H1 (cell line): ENCODE results near the gene PTPRCAP. TPM values are rescaled to one million over a fixed set of nuclear protein-coding genes. Genes with fewer than 3 reads are reported as not detected.
A peak's percentile ranks its signal among the peaks of the same experiment; 100 is the strongest.

ENCODE experiments used
- CTCF ChIA-PET: fragments of 300-600 bp; sonication (Branson Sonifier 250); formaldehyde crosslinking; loops from one replicate; lab custom pipeline; 2021; ENCODE audit not compliant: partially characterized antibody; lab: Charles Lee
- POLR2A ChIA-PET: fragments of 300-600 bp; sonication (Branson Sonifier 250); formaldehyde crosslinking; loops from one replicate; lab custom pipeline; 2021; ENCODE audit warnings: inconsistent platforms; ENCODE audit not compliant: partially characterized antibody; lab: Charles Lee
- DNase-seq, 2 experiments: peaks; one replicate each; pipeline versions ENCODE4 v3.0.0 to v3.0.0-alpha.2; 2010 to 2022; ENCODE audit warnings: low spot score in 2 of 2, low read depth in 1 of 2, mixed read lengths in 1 of 2
- FAIRE-seq: peaks from 2 replicates; lab custom pipeline; 2011; peaks lifted over from hg19 to GRCh38; lab: Jason Lieb, UNC
- H2AFZ ChIP-seq: 2 replicates; pipeline ENCODE4 v1.8.1; 2012; ENCODE audit warnings: low read length, inconsistent platforms
- H2AK5ac ChIP-seq: 2 replicates; pipeline ENCODE4 v1.6.1; 2013; ENCODE audit warnings: low read depth, low read length
- H2BK120ac ChIP-seq: replicated peaks from 2 replicates; pipeline ENCODE3; 2013; ENCODE audit warnings: low read depth, low read length, inconsistent platforms
- H2BK12ac ChIP-seq: 2 replicates; pipeline ENCODE4 v1.6.1; 2013; ENCODE audit warnings: low read depth, low read length
- H2BK15ac ChIP-seq: 2 replicates; pipeline ENCODE4 v1.6.1; 2013; ENCODE audit warnings: low read length
- H2BK20ac ChIP-seq: 2 replicates; pipeline ENCODE4 v1.6.1; 2013; ENCODE audit warnings: low read length
- H2BK5ac ChIP-seq: 2 replicates; pipeline ENCODE4 v1.6.1; 2013; ENCODE audit warnings: low read depth, low read length
- H3K14ac ChIP-seq: 2 replicates; pipeline ENCODE4 v1.6.1; 2013; ENCODE audit warnings: inconsistent platforms; ENCODE audit not compliant: insufficient read length
- H3K18ac ChIP-seq: 2 replicates; pipeline ENCODE4 v1.6.1; 2013; ENCODE audit warnings: low read length; ENCODE audit errors: extremely low read depth
- H3K23ac ChIP-seq: 2 replicates; pipeline ENCODE4 v1.6.1; 2013; ENCODE audit warnings: inconsistent platforms; ENCODE audit not compliant: insufficient read length
- H3K23me2 ChIP-seq: 2 replicates; pipeline ENCODE4 v1.6.1; 2013; ENCODE audit warnings: low read depth, low read length
- H3K27ac ChIP-seq: 2 replicates; pipeline ENCODE4 v1.6.1; 2011; ENCODE audit warnings: low read depth, low read length, inconsistent platforms
- H3K27me3 ChIP-seq, 4 experiments: replicated peaks in 1 of 4; 1 replicate in 1 of 4; 2 replicates in 3 of 4; pipeline versions ENCODE4 v1.6.1 to v1.8.1; 2011 to 2013; ENCODE audit warnings: low read length in 3 of 4, mild to moderate bottlenecking in 3 of 4, inconsistent platforms in 2 of 4, mixed read lengths in 2 of 4, moderate library complexity in 1 of 4; ENCODE audit not compliant: control insufficient read depth in 3 of 4, insufficient read depth in 3 of 4; ENCODE audit errors: extremely low read depth in 1 of 4
- H3K36me3 ChIP-seq, 4 experiments: 2 replicates each; pipeline versions ENCODE4 v1.6.1 to v1.8.1; 2011 to 2013; ENCODE audit warnings: mild to moderate bottlenecking in 4 of 4, low read length in 3 of 4, moderate library complexity in 2 of 4, control low read depth in 1 of 4, inconsistent platforms in 1 of 4; ENCODE audit not compliant: insufficient read depth in 4 of 4, control insufficient read depth in 2 of 4
- H3K4ac ChIP-seq: replicated peaks from 2 replicates; pipeline ENCODE3; 2013; ENCODE audit warnings: low read length, low read depth, mixed read lengths, inconsistent platforms; ENCODE audit not compliant: insufficient read length
- H3K4me1 ChIP-seq, 4 experiments: replicated peaks in 1 of 4; 1 replicate in 1 of 4; 2 replicates in 3 of 4; pipeline versions ENCODE4 v1.6.1 to v1.8.1; 2011 to 2013; ENCODE audit warnings: low read length in 3 of 4, inconsistent platforms in 2 of 4, mixed read lengths in 1 of 4; ENCODE audit not compliant: insufficient read depth in 4 of 4, control insufficient read depth in 3 of 4
- H3K4me2 ChIP-seq, 2 experiments: 2 replicates each; pipeline versions ENCODE4 v1.6.1 to v1.8.1; 2011 to 2013; ENCODE audit warnings: low read depth in 2 of 2, low read length in 2 of 2, control low read depth in 1 of 2, inconsistent platforms in 1 of 2, mild to moderate bottlenecking in 1 of 2; ENCODE audit not compliant: insufficient read depth in 1 of 2
- H3K4me3 ChIP-seq, 4 experiments: fragments of 200-600, 300-600 bp in 1 of 4; sonication (generic), shearing (Covaris generic), sonication (Bioruptor Twin) in 1 of 4; 2 replicates each; pipeline versions ENCODE4 v1.5.1 to v1.8.1; 2011 to 2016; ENCODE audit warnings: low read length in 4 of 4, low read depth in 3 of 4, control low read depth in 2 of 4, inconsistent platforms in 2 of 4, mild to moderate bottlenecking in 2 of 4, mixed read lengths in 1 of 4, moderate library complexity in 1 of 4; ENCODE audit not compliant: insufficient read depth in 2 of 4; ENCODE audit errors: extremely low read depth in 1 of 4
- H3K56ac ChIP-seq: replicated peaks from 2 replicates; pipeline ENCODE3; 2013; ENCODE audit warnings: low read depth, mild to moderate bottlenecking, mixed read lengths, low read length, inconsistent platforms; ENCODE audit not compliant: insufficient read length
- H3K79me1 ChIP-seq: 2 replicates; pipeline ENCODE4 v1.6.1; 2013; ENCODE audit warnings: low read depth, low read length, control low read depth
- H3K79me2 ChIP-seq, 2 experiments: 2 replicates each; pipeline versions ENCODE4 v1.6.1 to v1.8.1; 2012 to 2013; ENCODE audit warnings: low read length in 2 of 2, mild to moderate bottlenecking in 2 of 2, inconsistent platforms in 1 of 2; ENCODE audit not compliant: insufficient read depth in 2 of 2, control insufficient read depth in 1 of 2
- H3K9ac ChIP-seq, 4 experiments: replicated peaks in 1 of 4; 1 replicate in 1 of 4; 2 replicates in 3 of 4; pipeline versions ENCODE4 v1.6.1 to v1.8.1; 2011 to 2013; ENCODE audit warnings: low read depth in 3 of 4, low read length in 3 of 4, control low read depth in 2 of 4, mild to moderate bottlenecking in 2 of 4, moderate library complexity in 2 of 4, inconsistent platforms in 1 of 4; ENCODE audit errors: extremely low read depth in 1 of 4
- H3K9me3 ChIP-seq, 2 experiments: 2 replicates each; pipeline versions ENCODE4 v1.6.1 to v1.8.1; 2012 to 2013; ENCODE audit warnings: mild to moderate bottlenecking in 2 of 2, moderate library complexity in 2 of 2, control low read depth in 1 of 2, inconsistent platforms in 1 of 2, low read depth in 1 of 2, low read length in 1 of 2, mixed read lengths in 1 of 2; ENCODE audit not compliant: insufficient read depth in 2 of 2
- H4K20me1 ChIP-seq, 2 experiments: replicated peaks in 1 of 2; 2 replicates each; pipeline versions ENCODE3 to v1.8.1; 2011 to 2013; ENCODE audit warnings: inconsistent platforms in 2 of 2, low read length in 2 of 2, mild to moderate bottlenecking in 1 of 2; ENCODE audit not compliant: insufficient read depth in 2 of 2, control insufficient read depth in 1 of 2
- H4K5ac ChIP-seq: 2 replicates; pipeline ENCODE4 v1.6.1; 2013; ENCODE audit warnings: low read length, low read depth, mixed read lengths, inconsistent platforms; ENCODE audit not compliant: insufficient read length
- H4K8ac ChIP-seq: 2 replicates; pipeline ENCODE4 v1.8.0; 2013; ENCODE audit warnings: mild to moderate bottlenecking, moderate library complexity, low read length, inconsistent platforms; ENCODE audit not compliant: insufficient read depth; ENCODE audit errors: extremely low read depth
- H4K91ac ChIP-seq: replicated peaks from 2 replicates; pipeline ENCODE3; 2013; ENCODE audit warnings: low read length, mixed read lengths, inconsistent platforms; ENCODE audit not compliant: insufficient read length
- BCL11A ChIP-seq, 2 experiments: IDR thresholded peaks; one replicate each; pipeline ENCODE4 v1.6.1; 2011; ENCODE audit warnings: low read depth in 2 of 2, low read length in 2 of 2, mild to moderate bottlenecking in 2 of 2
- EP300 ChIP-seq, 2 experiments: IDR thresholded peaks; 1 replicate in 1 of 2; 2 replicates in 1 of 2; pipeline ENCODE4 v1.6.1; 2011 to 2012; ENCODE audit warnings: low read depth in 2 of 2, low read length in 2 of 2, mild to moderate bottlenecking in 2 of 2, borderline replicate concordance in 1 of 2, inconsistent platforms in 1 of 2, moderate library complexity in 1 of 2
- NRF1 ChIP-seq: IDR thresholded peaks from 2 replicates; pipeline ENCODE4 v1.6.1; 2011; ENCODE audit warnings: mild to moderate bottlenecking, low read depth, low read length, improper control_type of control experiment
- PHF8 ChIP-seq: fragments of 200-600 bp; sonication (generic); conservative IDR thresholded peaks from 2 replicates; pipeline ENCODE4 v1.7.1; 2012; ENCODE audit warnings: low read depth, mild to moderate bottlenecking, inconsistent platforms, low read length, moderate library complexity
- RAD21 ChIP-seq, 2 experiments: IDR thresholded peaks in 1 of 2; conservative IDR thresholded peaks in 1 of 2; 2 replicates each; pipeline ENCODE4 v1.6.1; 2011; ENCODE audit warnings: low read depth in 2 of 2, low read length in 2 of 2, improper control_type of control experiment in 1 of 2, inconsistent platforms in 1 of 2, mild to moderate bottlenecking in 1 of 2, moderate library complexity in 1 of 2
- SP4 ChIP-seq: IDR thresholded peaks from 2 replicates; pipeline ENCODE4 v1.6.1; 2012; ENCODE audit warnings: low read length, inconsistent platforms
- SUZ12 ChIP-seq: fragments of 200-600 bp; sonication (generic); IDR thresholded peaks from 2 replicates; pipeline ENCODE4 v1.6.1; 2012; ENCODE audit warnings: mild to moderate bottlenecking, inconsistent platforms, low read length, moderate library complexity, mixed read lengths
- TBP ChIP-seq: IDR thresholded peaks from 2 replicates; pipeline ENCODE4 v1.6.1; 2011; ENCODE audit warnings: low read depth, low read length, improper control_type of control experiment
- ZNF274 ChIP-seq: IDR thresholded peaks from 2 replicates; pipeline ENCODE4 v1.7.0; 2012; ENCODE audit warnings: low read length, borderline replicate concordance; ENCODE audit errors: extremely low read depth
- WGBS, 2 experiments: shearing (Covaris generic) in 1 of 2; methylation state at CpG; one replicate each; pipeline versions ENCODE4 v1.1.6 to v1.1.7; 2013 to 2015; ENCODE audit warnings: low lambda C conversion rate in 2 of 2, mixed read lengths in 2 of 2, inconsistent platforms in 1 of 2, low coverage in 1 of 2, missing lambda C conversion rate in 1 of 2; ENCODE audit not compliant: insufficient replicate concordance in 2 of 2, insufficient coverage in 1 of 2, insufficient read length in 1 of 2; ENCODE audit errors: extremely low coverage in 1 of 2, missing lambda C conversion rate in 1 of 2; 5-methylcytosine and 5-hydroxymethylcytosine counted together
- polyA plus RNA-seq, 7 experiments: library from polyadenylated mRNA; depleted of rRNA in 3 of 7; stranded (reverse) in 5 of 7; unstranded in 2 of 7; fragments of >200 nt in 5 of 7; fragments of 200-250 nt in 2 of 7; gene quantifications; 1 replicate in 5 of 7; 2 replicates in 1 of 7; 4 replicates in 1 of 7; pipeline versions ENCODE4 v1.2.1 to v1.2.3, GENCODE V29; 2011 to 2013; ENCODE audit warnings: missing spikeins in 2 of 7, mixed read lengths in 2 of 7
- total RNA-seq: library from RNA; stranded (reverse); fragmentation: NEBNext Ultra II Directional; extraction: Animal tissue kit (Norgen Biotek cat#: 25700); gene quantifications from 2 replicates; pipeline ENCODE4 v1.2.1, GENCODE V29; 2021

The PTPRCAP gene
- total and polyA plus RNA-seq, 2 of the 8 experiments (the other 6 are each of a cell fraction or from before 2014, with no cell fraction given), result 0.78 to 6.7 TPM

DNA sequence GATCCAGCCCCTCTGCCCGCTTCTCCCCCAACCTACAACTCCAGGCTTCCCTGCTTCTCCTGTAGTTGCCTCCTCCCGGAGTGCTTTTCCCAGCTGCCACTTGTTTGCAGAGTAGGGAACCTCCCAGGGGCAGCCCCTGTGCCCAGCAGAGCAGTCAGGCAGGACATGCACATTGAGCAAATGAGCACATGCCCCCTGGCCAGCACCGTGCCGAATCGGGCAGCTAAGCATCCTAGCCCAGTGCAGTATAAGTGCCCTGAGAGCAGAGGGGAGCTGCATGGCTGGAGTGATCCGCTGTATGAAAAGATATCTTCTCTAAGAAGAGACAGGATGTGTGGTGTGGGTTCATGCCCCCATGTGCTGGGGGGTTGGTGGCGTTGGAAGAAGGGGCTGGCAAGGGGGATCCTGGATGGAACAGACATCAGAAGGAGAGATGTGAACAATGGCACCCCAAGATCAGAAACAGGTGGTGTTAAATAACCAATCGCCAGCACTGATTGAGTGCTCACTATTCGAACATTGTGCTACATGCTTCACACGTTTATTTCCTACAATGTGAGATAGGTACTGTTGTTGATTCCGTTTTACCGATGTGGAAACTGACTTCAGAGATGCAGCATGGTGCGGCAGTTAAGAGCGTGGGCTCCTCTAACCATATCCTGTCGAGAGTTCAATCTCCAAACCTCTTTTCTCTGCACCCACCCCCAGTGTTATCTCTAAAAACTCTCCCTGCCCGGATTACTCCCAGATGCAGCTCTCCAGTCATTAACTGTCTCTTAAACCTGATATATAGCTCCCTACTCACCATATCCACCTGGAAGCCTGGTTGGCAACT, 46.6 kb upstream of the PTPRCAP start:
- H4K91ac ChIP-seq, result peak overlapping the region; percentile 35
- H3K27ac ChIP-seq, result no peak overlapping the region
- no peak overlapping the region for H3K9ac ChIP-seq
- TF ChIP-seq ZNF274 (no peak), PHF8 (no peak), SUZ12 (no peak), SP4 (no peak), EP300 (IDR thresholded peaks at IDR 0.05; ENCODE audit: borderline replicate concordance in 1 of 2, low read depth in 2 of 2, low read length in 2 of 2) (no peak), NRF1 (no peak), BCL11A (IDR thresholded peaks at IDR 0.05; ENCODE audit: low read depth in 2 of 2, low read length in 2 of 2) (no peak), RAD21 (IDR thresholded peaks at IDR 0.05 in 1 of 2, conservative IDR thresholded peaks at IDR 0.05 in 1 of 2; ENCODE audit: low read depth in 2 of 2, low read length in 2 of 2) (no peak), TBP (no peak)

More for the DNA sequence above, 46.6 kb upstream of the PTPRCAP start:
- no peak overlapping the region for H2BK20ac ChIP-seq
- no peaks in the 10 kb centered on the region for H3K79me1 ChIP-seq
- H3K4me1 ChIP-seq, result peaks cover 0 to 3% (median 3%) of the 10 kb centered on the region in 4 experiments; a peak in 3 of 7 replicates
- ChIA-PET CTCF (interaction anchor here (1.0 to 1.4 kb wide), 2 partner anchors 10 to 138 kb away, joined by 3 read pairs; no protein-coding TSS in a partner anchor), POLR2A (interaction anchor here (0.7 to 2.1 kb wide), 4 partner anchors 11 to 88 kb away, joined by 3 to 7 read pairs (median 4); partner anchors contain the start of genes PPP1CA and TMEM134)
- no peak for FAIRE-seq
- H3K9me3 ChIP-seq, result no peaks in the 10 kb centered on the region
- no peak overlapping the region for H3K18ac ChIP-seq
- H2BK15ac ChIP-seq, result no peak overlapping the region; the same call in 1 of the 2 replicates
- peak overlapping the region; percentile 54 to 70; a peak in 3 of 4 replicates for H3K4me2 ChIP-seq
- no peaks in the 10 kb centered on the region for H3K23me2 ChIP-seq
- peaks cover 0 to 5% of the 10 kb centered on the region in 2 experiments for H4K20me1 ChIP-seq
- H2BK12ac ChIP-seq, result no peak overlapping the region
- H3K36me3 ChIP-seq, result peaks cover 0 to 3% (median 0%) of the 10 kb centered on the region in 4 experiments; a peak in 1 of 8 replicates
- H3K79me2 ChIP-seq, result no peaks in the 10 kb centered on the region
- peak overlapping the region in 2 of 4 experiments; percentile 23 to 60; a peak in 5 of 8 replicates for H3K4me3 ChIP-seq
- no peak overlapping the region; the same call in 1 of the 2 replicates for H2AK5ac ChIP-seq
- no peak overlapping the region for H3K4ac ChIP-seq
- 83% methylated on average over 16 of the region's 16 CpGs; no CpG with 5 or more reads in 1 of the 2 experiments for WGBS, 2 experiments
- H3K27me3 ChIP-seq, result peaks cover 0 to 10% (median 9%) of the 10 kb centered on the region in 4 experiments; a peak in 6 of 7 replicates
- H2BK5ac ChIP-seq, result no peak overlapping the region
- H3K23ac ChIP-seq, result no peak overlapping the region
- no peak overlapping the region for H2BK120ac ChIP-seq
- H4K8ac ChIP-seq, result no peak overlapping the region
- H3K14ac ChIP-seq, result no peak overlapping the region
- H3K56ac ChIP-seq, result no peak overlapping the region
- no peak overlapping the region for H2AFZ ChIP-seq
- H4K5ac ChIP-seq, result no peak overlapping the region
- DNase-seq, result no peak
